GM12875 (cell line): Measurements from ENCODE around the gene LRTM2.

Source experiments
- H3K4me3 ChIP-seq: one replicate; pipeline ENCODE4 v1.5.1; 2011; ENCODE audit warnings: low read depth, low read length, control low read depth
- TF ChIP-seq, protein P1 (sequence below): IDR thresholded peaks from 2 replicates; pipeline ENCODE4 v1.5.1; 2011; ENCODE audit warnings: low read depth, mild to moderate bottlenecking, control low read depth, inconsistent platforms, low read length, moderate library complexity, borderline replicate concordance; ENCODE audit not compliant: insufficient read depth

The LRTM2 gene

DNA sequence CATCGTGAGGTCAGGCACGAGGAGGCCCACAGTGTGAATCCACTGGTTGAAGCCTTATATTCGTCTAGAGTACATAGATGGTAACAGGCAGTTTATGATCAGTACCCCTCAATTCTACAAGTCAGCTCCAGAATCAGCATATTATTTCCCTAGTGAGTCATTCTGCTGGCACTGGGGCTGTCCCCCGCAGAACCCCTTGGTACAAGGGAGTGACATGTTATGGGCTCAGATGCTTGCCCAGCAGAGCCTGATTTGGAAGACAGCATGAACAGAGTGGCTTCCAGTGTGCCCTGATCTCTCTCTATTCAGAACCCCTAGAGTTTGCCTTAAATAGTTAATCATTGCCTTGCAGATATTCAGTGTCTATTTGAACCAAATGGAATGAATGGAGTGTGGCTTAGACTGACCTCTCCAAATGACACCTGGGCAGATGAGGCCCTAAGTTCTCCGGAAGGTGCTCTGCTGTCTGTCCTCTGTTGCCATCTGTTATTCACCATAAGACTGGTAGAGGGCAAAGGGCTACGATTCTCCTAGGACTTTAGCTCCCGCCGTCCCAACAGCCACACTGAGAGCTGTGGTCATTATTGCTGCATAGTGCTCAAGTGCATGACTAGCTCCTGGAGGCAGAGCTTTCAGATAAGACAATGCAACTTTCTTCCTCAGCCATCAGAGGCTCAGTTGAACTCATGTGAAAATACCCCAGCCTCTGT, 57.0 kb downstream of the LRTM2 start:
- TF ChIP-seq, protein P1, sequence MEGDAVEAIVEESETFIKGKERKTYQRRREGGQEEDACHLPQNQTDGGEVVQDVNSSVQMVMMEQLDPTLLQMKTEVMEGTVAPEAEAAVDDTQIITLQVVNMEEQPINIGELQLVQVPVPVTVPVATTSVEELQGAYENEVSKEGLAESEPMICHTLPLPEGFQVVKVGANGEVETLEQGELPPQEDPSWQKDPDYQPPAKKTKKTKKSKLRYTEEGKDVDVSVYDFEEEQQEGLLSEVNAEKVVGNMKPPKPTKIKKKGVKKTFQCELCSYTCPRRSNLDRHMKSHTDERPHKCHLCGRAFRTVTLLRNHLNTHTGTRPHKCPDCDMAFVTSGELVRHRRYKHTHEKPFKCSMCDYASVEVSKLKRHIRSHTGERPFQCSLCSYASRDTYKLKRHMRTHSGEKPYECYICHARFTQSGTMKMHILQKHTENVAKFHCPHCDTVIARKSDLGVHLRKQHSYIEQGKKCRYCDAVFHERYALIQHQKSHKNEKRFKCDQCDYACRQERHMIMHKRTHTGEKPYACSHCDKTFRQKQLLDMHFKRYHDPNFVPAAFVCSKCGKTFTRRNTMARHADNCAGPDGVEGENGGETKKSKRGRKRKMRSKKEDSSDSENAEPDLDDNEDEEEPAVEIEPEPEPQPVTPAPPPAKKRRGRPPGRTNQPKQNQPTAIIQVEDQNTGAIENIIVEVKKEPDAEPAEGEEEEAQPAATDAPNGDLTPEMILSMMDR, result no peak
- no peak overlapping the region for H3K4me3 ChIP-seq

DNA sequence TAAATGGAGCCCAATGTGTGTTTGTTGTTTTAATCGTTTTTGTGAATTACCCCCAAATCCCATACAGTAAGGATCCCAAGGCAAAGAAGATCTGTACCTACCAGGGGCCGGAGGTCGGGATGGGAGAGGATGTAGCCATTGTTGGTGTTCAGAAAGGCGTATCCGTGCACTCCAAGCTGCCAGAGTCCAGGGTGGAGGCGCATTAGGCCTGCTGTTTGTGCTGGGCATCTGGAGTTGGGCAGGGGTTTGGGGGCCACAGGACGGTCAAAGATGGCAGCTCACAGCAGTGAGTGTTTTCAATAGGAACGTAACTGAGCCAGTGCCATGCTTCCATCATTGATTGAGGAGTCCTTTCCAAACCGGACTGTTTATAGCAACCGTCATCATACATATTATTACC, 57.8 kb downstream of the LRTM2 start:
- H3K4me3 ChIP-seq, result no peak overlapping the region
- TF ChIP-seq, protein P1, result no peak

DNA sequence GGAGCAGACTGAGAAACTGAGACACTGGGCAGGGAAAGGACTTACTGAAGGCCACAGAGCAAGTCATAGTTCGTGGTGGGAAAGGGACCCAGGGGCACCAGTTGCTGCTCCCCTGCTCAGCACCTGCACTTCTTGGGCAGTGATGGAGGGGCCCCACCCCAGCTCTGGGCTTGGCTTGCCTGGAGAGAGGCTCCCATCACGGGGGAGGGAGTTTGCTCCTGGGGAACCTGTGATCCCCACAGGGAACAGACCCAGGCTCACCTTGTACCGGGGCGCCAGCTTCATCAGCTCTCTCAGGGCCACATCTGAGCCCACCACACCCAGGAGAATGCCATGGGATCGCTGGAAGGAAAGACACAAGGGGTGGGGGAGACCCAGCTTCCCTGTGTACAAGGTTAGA, 58.3 kb downstream of the LRTM2 start:
- no peak overlapping the region for H3K4me3 ChIP-seq
- TF ChIP-seq, protein P1, result no peak

DNA sequence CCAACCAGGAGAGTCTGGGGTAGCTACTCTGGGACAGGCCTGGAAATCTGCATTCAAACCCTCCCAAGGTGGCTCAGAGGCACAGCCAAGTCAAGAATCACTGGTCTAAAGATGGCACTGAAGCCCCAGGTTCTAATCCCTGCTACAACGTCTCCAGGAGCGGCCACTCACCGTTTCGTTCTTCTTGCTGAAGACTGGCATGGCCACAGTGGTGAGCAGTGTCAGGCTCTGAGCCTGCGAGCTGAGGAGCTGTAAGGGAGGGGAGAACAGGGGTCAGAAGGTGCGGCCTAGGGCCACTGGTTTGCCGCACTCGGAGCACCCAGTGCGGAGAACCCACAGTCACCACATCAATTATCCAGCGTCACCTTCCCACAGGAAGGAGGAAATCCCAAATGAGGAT, 59.3 kb downstream of the LRTM2 start:
- H3K4me3 ChIP-seq, result no peak overlapping the region
- TF ChIP-seq, protein P1, result no peak

DNA sequence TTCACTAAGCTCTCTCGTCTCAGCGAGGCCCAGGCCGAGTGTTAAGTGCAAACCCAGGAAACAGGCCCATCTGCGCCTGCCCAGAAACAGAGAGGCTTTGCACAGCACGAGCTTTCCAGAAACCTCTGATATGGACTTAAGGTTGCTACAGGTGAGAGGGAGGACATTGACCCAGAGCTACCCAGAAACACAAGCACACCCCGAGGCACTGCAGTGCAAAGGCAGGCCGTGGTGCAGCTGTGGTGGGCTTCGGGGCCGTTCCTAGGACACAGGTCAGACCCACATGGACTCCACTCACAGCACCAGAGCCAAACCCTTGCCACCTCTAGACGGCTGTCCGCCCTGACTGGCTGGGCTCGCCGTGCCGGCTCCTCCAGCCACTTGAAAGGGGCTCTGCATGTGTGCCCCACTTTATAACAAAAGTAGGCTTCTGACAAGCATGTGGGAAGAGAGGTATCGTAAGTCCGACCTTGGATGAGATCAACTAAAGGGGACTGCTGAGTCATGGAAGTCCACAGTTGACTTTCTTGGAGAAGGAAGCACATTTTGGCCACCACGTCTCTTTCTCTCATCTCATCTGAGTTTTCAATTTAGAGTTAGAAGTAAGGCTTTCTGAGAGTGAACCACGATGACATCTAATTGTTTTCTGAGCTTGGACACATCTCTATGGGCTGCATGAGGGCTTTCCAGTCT, 59.9 kb downstream of the LRTM2 start:
- TF ChIP-seq, protein P1, result no peak
- no peak overlapping the region for H3K4me3 ChIP-seq

DNA sequence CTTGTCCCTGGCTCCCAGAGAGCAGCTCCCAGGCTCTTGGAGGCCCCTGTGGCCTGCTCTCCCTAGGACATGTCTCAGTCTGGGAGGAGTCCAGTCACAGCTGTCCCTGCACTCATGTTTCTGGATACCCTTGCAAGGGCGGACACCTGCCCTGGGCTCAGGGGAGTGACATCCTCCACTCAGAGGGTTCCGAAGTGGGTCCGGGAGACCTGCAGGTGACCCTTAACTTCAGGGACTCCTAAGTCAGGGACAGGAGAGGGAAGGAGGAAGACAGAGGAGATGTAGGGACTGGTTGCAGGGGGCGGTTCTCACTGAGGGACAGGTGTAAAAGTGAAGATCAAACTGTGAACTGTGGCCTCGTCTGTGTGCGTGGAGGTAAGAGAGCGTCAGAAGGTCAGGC, 60.5 kb downstream of the LRTM2 start:
- TF ChIP-seq, protein P1, result no peak

DNA sequence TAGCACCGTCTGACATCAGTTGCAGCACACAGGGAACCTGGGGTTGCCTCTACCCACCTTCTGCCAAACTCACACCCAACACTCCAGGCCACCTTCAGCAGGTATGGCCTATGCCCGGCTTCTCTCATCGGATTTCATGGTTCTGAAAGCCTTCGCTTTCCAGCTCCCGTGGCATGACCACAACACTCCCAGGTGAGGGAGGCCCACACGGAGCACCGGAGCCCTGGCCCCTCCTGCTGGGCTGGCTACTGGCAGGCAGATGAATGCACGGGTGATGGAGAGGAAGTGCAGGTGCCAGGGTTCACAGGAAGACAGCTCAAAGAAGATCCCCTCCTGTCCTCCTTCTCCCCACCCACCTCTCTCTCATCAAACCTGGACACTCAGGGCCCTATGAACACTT, 60.9 kb downstream of the LRTM2 start:
- TF ChIP-seq, protein P1, result no peak
- no peak overlapping the region for H3K4me3 ChIP-seq

More for the DNA sequence above, 60.5 kb downstream of the LRTM2 start:
- H3K4me3 ChIP-seq, result no peak overlapping the region
